GM18498 (cell line): ENCODE measurements around the gene NOD1.
A peak's percentile ranks its signal among the peaks of the same experiment; 100 is the strongest.

Experiments
- ATAC-seq: cut with Tn5 transposase; IDR thresholded peaks from one replicate; pipeline ENCODE4 v1.9.1; 2021; ENCODE audit warnings: mild to moderate bottlenecking, moderate library complexity; ENCODE audit not compliant: unreplicated experiment

NOD1 gene

GRCh38 chr7:30470771-30471170, 7.8 kb downstream of the NOD1 start:
- no peak for ATAC-seq

DNA sequence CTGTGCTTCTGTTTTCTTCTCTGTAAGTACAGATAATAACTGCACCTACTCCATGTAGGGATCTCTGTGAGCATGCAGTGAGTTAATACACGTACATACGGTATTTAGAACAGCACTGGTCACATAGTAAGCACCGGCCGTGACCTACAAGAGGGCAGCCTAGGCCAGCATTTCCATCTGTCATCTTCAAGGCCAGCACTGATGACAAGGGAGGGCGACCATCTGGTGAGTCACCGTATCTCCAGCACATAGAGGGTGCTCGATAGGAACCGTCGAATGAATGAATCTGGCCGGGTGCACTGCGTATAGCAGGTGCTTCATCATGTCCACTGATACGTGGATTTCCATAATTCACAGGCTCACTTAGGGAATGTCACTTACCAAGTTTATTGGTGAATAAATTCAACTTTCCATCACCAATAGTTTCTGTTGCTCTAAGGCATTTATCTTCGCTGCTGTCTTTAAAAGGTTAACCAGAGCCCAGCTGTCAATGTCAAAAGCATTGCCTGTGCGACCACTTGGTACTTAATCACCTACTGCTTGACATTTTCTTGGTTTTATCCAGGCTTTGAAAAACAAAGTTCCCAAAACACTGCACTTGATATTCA, 8.3 kb downstream of the NOD1 start:
- ATAC-seq: no peak

DNA sequence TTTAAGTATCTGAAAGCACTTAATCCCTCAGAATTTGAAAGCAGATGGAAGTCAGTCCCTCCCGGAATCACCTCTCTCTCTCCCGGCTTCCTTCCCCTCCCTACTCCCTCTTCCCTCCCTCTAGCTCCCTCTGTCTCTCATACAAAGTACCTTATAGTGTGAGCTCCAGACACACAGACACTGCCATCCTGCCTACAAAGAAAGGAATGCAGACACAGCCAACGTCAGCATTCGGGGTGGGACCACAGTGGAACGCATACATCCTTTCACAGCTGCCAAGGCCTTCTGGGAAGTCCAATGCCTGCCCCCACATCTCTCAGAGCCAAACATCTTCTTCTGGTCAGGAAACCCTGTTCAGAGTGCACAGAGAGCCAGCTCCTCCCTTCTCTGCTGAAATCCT, 9.3 kb downstream of the NOD1 start:
- no peak for ATAC-seq

DNA sequence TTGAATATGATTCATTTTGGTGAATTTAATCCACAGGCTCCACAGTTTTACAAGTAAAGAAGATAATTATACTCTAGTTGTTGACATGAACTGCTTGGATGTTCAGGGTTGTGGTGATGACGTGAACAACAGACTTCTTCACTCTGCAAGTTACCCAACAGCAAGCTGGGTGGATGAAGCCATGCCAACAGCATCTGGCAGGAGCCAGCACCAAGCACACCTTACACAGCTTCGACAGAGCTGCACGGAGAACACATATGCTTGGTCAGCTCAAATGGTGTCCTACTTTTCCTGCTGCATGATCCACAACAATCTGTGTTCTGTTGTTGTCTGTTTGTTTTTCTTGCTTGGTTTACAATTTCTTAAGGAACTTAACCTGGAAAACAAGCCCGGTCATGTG, 9.8 kb downstream of the NOD1 start:
- no peak for ATAC-seq

DNA sequence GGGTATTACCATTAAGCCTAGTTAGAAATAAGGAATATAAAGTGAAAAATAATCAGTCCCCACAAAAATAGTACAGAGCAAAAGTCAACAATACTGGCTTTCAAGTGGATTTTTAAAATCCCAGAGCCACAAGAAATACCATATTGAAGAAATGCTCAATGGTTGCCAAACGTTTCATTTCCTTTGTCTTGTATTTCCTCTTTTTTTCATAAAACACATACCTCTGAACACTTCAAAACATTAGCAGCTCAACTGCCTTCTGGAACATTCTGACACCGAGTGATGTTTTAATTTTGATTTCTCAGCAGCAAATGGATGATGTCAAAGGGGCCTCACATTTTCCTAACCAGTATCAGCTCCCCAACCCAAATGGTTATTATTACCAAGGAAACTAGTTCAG, 10.5 kb downstream of the NOD1 start:
- ATAC-seq: no peak

- ATAC-seq: no peak
Observed at GRCh38 chr7:30467271-30467670, 11.3 kb downstream of the NOD1 start.

DNA sequence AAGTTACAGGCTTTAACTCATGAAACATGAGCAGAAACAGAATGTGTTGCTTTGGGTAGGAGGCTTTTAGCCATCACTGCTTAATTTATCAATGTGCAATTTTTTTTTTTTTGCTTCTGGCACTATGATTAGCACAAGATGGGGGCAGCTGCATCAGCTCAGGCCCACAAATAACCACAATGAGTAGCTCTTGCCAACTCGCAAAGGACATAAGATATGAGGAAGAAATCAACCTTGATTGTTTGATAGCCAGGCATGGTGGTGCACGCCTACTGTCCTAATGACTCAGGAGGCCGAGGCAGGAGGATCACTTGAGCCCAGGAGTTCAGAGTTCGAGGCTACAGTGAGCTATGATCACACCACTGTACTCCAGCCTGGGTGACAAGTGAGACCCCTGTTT, 12.3 kb downstream of the NOD1 start:
- ATAC-seq: no peak

DNA sequence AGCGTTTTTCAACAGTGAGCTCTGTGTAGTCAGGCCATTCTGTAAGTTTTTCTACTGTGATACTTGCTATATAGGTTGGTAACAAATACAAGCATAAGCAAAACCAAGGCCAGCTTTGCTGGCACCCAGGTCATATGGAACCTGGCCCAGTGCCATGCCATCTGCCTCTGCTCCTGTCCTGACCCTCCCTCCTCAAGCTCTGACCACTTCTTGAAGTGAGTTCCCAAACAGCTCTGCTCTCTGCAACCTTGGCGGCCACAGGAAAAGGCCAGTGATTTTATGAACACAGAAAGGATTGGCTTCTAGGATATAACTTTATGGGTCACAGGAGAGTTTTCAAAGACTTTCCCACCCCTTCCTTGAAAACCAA, 12.8 kb downstream of the NOD1 start:
- no peak for ATAC-seq

DNA sequence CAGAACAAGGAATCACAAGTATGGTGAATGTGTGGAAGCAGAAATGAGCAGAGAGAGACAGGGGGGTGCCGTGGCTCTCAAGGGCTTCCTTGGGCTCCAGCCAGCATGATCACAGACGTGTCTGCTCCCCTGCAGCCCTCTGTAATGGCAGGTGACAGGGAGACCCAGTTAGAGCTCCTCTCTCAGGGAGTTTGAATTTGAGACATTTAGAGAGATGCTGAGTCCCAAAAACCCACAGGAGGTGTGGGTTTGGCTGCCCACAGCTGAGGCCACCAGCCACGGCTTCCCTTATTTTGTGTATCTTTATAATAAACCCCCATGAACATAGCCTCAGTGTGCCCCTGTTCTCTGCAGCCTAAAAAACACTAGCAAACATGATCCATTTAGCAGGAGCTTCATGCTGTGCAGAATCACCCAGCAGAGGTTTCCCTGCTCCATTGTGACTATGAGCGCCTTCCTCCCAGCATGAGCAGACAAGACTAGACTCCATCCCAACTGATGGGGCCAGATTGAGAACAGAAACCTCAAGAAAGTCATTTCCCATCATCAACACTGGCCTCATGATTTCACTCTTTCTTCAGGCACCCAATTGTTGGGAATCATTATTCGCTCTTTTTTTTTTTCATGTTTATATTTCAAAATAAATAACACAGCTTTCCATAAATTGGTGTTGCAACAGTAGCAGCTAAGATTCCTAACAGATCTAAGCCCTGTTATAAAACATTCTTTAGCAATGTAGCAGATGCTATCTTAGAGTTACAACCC, 13.4 kb downstream of the NOD1 start:
- no peak for ATAC-seq

DNA sequence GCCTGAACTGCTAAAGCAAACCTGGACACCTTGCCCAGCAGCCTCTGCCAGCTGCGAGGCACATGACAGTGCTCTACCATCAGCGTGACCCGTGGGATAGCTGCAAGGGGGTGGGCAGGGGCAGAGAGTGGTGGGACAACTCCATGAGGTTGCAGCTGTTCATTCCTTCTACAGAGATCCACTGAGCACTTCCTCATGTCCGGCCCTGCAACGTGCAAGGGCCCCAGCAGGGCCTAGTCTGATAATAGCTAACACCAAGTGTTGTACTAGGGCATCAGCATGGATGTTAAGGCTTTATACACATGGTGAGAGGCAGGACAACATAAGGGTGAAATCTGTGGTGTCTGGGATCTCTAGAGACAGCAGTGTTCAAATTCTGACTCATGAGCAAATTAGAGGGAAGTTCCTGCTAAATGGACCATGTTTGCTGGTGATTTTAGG, 14.3 kb downstream of the NOD1 start:
- ATAC-seq: no peak

DNA sequence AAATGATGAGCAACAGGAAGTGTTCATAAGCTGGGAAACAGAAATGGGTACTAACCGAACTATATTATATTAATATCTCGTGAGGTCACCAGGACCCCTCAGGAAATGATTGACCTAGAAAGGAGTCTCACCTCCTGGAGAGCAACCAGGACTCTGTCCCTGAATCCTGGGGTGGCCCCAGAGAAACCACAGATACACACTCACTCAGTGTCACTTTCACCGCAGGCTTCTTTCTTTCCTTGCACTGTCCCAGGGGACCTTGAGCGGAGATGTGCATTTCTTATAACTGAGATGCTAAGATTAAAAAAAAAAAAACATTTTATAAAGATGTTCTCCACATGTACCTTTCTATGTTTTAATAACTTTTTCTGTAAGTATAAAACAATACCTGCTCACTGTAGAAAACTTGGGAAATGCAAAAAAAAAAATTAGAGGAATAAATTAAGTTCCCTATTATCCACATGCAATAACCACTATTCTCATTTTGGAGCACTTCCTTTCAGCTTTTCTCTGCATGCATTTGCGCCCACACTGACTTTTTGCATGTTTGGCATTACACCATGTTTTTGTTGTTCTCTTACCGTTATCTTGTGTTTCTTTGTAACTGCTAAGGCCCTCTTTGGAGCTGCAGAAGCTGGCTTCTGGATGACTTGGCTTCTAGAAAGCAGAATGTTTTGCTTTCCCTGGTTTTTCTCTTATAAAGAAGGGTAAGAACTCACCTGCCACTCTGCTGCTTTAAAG, 15.0 kb downstream of the NOD1 start:
- peak; percentile 67 for ATAC-seq

DNA sequence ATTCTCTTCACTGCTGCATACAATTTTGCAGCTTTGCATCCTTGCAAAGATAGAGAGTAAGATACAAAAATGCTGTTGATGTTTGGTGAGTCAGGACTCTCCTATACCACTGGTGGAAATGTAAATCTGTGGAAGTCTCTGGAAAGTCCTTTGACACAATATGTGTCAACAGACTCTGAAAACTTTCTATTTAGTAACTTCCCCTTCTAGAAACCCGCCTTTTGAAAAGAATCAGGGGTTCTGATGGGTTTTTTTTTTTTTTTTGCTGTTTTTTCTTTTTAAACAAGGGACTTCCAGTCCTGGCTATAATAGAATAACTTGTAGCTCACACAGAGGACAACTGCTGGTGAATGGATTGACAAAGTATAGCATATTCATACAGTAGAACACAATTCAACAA, 16.4 kb downstream of the NOD1 start:
- no peak for ATAC-seq

DNA sequence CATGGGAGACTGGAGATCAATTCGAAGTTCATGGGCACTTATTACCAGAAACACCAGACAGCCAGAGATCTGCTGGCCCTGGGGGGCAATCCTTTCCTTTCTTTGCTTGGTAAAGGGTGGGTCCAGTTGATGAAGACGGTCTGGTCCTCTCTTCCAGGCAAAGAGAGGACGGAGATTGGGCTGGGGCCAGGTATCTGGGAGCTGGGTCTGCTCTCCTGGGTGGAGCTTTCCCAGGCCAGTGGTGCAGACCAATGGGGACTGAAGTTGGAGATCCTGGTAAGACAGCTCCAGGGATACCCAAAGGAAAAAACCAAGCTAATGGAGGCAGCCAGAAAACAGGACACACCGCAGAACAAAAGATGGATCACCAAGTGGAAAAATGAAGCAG, 18.3 kb downstream of the NOD1 start:
- ATAC-seq: no peak

DNA sequence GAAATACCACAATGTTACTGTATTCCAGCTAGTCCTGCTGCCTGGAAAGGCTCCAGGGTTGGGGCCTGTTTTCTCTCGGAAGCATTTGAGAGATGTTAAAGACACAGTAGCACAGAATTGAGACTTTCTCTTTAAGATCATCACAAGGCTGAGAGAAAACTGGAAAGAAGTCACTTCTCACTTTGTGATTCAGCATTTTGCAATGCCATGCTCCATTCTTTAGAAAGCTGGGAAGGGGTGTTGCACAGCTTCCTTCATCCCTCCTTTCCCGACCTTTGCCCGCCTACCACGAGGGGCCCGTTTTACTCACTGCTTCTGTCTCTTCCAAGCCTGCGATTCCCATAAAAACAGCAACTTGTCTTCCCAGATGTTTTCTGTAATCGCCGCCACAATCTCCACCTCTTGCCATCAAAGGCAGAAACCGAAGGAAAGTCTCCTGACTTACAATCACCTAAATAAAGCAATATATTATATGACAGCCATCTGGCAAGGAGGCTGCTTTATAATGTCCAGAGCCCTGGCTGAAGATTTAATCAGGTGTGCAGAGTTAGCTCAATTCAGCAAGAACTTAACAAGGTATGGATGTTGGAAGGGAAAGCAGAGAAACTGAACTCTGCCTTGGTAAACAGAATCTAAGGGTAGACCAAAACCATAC, 18.9 kb downstream of the NOD1 start:
- no peak for ATAC-seq

DNA sequence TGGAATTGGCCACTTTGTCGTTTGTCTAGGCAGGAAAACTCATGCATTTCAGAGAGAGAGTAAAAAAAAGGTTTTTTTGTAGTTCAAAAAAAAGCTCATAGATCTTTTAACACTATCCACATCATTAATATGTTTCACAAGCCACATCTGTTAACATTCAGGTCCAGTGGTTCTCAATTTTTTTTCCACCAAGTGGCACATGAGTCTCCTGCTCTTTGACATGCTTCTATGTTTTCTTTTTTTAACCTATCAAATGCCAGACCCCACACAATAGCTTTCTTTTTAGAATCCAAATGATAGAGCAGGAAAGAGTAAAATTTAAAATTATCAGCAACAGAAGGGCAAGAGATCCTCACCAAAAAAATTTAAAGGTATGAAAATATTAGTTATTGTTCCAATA, 20.3 kb downstream of the NOD1 start:
- no peak for ATAC-seq

DNA sequence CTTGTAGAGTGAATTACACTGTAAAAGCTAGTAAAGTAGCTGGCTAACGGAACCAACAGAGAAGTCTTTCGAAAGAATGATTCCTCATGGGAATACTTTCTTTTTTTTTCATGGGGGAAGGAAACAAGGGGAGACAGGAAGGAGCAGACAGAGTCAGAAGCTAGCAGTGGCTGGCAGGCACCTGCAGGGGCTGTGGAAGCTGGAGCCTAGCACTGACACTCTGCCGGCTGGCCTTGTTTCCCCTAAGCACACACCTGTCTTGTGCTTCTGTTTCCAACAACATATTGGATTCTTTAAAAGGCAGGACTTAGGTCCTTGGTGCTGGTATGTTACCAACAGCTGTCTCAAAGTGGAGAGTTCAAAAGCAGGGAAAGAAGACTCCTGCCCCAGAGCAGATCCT, 24.7 kb downstream of the NOD1 start:
- ATAC-seq: no peak

DNA sequence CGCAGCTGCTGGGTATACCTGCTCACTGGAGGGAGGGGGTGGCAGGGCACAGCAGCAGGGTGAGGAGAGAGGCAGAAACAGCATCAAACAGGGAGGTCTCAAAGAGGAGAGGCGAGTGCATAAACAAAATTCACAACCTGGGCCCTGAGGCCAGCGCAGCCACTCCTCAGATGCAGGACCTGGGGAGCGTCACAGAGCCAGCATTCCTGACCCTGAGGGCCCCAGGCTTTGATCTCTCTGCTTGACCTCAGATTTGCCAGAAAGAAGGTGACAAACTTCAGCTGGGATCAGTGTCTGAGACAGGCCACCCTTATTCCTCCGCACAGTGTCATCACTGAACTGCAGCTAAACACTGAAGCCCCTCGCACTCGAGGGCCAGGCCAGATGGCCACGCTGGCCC, 25.6 kb downstream of the NOD1 start:
- ATAC-seq: no peak

DNA sequence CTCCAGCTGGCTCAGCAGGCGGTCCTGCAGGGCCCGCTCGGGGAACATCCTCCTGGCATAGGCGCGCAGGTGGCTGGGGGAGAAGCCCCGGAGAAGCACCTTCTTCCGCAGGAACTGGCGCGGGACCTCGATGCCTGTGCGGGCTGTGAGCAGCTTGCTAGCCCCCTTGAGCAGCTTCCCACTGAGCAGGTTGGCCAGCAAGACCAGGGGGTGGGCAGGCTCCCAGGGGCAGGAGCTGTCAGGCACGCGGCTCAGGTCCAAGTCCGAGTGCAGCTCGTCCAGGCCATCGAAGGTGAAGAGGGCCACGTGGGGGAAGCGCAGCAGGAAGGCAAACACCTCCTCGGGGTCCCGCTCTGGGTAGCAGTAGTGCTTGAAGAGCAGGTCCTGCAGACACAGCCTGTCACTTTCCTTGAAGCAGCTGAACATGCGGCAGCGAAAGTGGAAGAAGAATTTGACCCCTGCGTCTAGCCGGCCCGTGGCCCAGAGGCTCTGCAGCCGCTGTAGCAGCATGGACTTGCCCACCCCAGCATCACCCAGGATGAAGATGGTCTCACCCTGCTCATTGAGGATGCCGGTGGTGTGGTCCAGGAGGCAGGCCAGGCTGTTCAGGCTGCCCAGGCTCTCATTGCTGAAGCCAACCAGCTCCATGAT, 26.2 kb downstream of the NOD1 start:
- ATAC-seq: no peak

GRCh38 chr7:30451539-30452279, 26.9 kb downstream of the NOD1 start:
- ATAC-seq: no peak

DNA sequence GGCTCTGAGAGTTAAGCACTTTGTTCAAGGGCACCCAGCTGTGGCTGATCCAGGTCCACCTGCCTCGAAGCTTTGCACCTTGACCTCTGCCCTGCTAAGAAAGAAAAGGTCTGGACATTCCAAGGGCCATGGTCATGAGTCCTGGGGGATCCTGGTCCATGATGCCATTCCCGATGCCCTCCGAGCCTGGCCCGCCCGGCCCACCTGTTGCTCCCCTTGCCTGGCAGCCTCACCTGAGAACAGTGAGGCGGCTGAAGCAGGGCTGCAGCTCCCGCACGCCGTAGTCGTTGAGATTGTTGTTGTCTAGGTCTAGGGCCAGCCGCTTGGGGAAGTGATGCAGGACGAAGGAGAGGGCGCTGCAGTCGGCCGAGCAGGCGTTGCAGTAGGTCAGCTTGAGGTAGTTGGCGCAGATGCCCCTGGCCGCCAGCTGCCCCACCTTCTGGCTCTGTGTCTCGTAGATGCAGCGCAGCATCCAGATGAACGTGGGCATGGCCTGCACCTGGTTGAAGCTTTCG, 27.5 kb downstream of the NOD1 start:
- ATAC-seq: no peak
